Muscle of back (tissue), 11 donors: ENCODE results near the gene LPP. TPM values are rescaled to one million over a fixed set of nuclear protein-coding genes. Genes with fewer than 3 reads are reported as not detected.

ENCODE experiments used
- DNase-seq, 3 donors: peaks; one replicate each; pipeline versions ENCODE4 v3.0.0 to v3.0.0-alpha.2; 2013
- polyA plus RNA-seq, 10 donors: library from polyadenylated mRNA; unstranded; fragments of 120-200 nt; gene quantifications; one replicate each; pipeline ENCODE4 v1.2.1, GENCODE V29; 2013; ENCODE audit not compliant: insufficient read length in 10 of 10

Gene LPP
- polyA plus RNA-seq, 10 donors = 12.0 to 18.9 (median 16.3) TPM

GRCh38 chr3:188299068-188299467, 145.1 kb downstream of the LPP start:
- DNase-seq = no peak

- DNase-seq = no peak
Measured at GRCh38 chr3:188299708-188300107, 145.8 kb downstream of the LPP start.

GRCh38 chr3:188301147-188301546, 147.2 kb downstream of the LPP start:
- DNase-seq = no peak

- DNase-seq = no peak
Measured at GRCh38 chr3:188303286-188303799, 149.4 kb downstream of the LPP start.

GRCh38 chr3:188303823-188304222, 149.9 kb downstream of the LPP start:
- DNase-seq = no peak

- DNase-seq = peak in 1 of 3 donors; percentile 50
Measured at GRCh38 chr3:188304501-188304900, 150.5 kb downstream of the LPP start.

GRCh38 chr3:188305220-188305619, 151.3 kb downstream of the LPP start:
- DNase-seq = no peak

GRCh38 chr3:188306435-188307005, 152.6 kb downstream of the LPP start:
- no peak for DNase-seq

- no peak for DNase-seq
Measured at GRCh38 chr3:188309437-188310269, 155.7 kb downstream of the LPP start.

- DNase-seq = no peak
Measured at GRCh38 chr3:188310270-188310710, 156.3 kb downstream of the LPP start.

- DNase-seq = no peak
Measured at GRCh38 chr3:188315553-188315952, 161.6 kb downstream of the LPP start.

GRCh38 chr3:188316021-188316722, 162.2 kb downstream of the LPP start:
- no peak for DNase-seq

- no peak for DNase-seq
Measured at GRCh38 chr3:188316723-188317070, 162.7 kb downstream of the LPP start.

GRCh38 chr3:188319569-188319968, 165.6 kb downstream of the LPP start:
- DNase-seq = peak in 1 of 3 donors; percentile 31

GRCh38 chr3:188320757-188321156, 166.8 kb downstream of the LPP start:
- DNase-seq = peak in 1 of 3 donors; percentile 54

- DNase-seq = no peak
Measured at GRCh38 chr3:188321258-188321657, 167.3 kb downstream of the LPP start.

GRCh38 chr3:188322135-188322887, 168.4 kb downstream of the LPP start:
- peak in 1 of 3 donors; percentile 64 for DNase-seq

GRCh38 chr3:188323067-188323842, 169.3 kb downstream of the LPP start:
- no peak for DNase-seq

GRCh38 chr3:188326111-188326510, 172.2 kb downstream of the LPP start:
- peak in 1 of 3 donors; percentile 44 for DNase-seq

GRCh38 chr3:188326968-188327367, 173.0 kb downstream of the LPP start:
- no peak for DNase-seq

- DNase-seq = no peak
Measured at GRCh38 chr3:188327433-188327832, 173.5 kb downstream of the LPP start.
